ENCODE results near the gene SOD2.
"Not testable (repeated sequence)": the region's sequence is repeated elsewhere in the genome, so short reads cannot be mapped to it uniquely, and the experiment has no call there.

Gene SOD2

DNA sequence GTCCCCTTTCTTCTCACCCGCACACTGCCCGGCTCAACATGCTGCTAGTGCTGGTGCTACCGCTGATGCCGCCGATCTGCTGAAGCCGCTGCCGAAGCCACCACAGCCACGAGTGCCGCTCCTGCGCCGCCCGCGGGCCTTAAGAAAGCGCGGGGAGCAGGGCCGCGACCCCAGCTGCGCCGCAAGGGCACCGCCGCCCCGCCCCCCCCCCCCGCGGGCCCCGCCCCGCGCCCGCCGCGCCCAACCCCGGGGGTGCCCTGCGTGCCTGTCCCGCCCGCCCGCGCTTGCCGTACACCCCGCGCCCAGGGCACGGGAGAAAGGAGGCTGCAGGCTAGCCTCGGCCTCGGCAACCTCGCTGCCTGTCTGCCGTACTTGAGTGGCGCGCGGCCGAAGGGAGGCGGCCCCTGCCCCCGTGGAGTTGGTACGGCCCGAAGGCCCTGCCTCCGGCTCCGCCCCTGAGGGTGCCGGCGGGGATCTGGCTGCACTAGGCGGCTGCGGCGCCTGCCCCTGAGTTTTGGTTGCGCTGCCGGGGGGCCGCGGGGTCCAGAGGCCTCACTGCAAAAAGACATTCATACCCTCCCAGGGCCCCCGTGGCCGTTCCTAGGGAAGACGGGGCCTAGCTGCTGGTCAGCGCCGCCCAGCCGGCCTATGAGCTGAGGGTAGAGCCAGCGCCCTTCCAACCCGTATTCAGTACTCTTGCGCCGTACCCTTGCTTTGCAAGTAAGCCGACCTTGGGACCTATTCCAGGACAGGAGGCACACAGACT is at the start of gene SOD2:
TSS of gene SOD2 (minus strand) at position 114 of the 766 bp plus-strand sequence. CDS start at position 40, 74 bp downstream.
- peak; percentile 96 for DNase-seq

- no peak for DNase-seq
Observed at GRCh38 chr6:159742165-159742564, 49.1 kb upstream of the SOD2 start.

- no peak for DNase-seq
Observed at GRCh38 chr6:159739341-159739740, 46.3 kb upstream of the SOD2 start.

DNA sequence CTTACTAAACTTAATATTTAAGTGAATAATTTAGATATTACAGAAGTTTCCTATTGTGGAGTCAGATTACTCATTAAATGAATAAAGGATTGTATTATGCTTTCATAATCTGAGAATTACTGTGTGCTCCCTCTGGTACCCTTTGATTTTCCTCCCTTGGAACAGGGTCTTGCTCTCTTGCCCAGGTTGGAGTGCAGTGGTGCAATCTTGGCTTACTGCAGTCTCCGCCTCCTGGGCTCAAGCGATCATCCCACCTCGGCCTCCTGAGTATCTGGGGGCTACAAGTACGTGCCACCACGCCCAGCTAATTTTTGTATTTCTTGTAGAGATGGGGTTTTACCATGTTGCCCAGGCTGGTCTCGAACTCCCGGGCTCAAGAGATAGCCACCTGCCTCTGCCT is 43.9 kb upstream of the SOD2 start:
- no peak for DNase-seq

DNA sequence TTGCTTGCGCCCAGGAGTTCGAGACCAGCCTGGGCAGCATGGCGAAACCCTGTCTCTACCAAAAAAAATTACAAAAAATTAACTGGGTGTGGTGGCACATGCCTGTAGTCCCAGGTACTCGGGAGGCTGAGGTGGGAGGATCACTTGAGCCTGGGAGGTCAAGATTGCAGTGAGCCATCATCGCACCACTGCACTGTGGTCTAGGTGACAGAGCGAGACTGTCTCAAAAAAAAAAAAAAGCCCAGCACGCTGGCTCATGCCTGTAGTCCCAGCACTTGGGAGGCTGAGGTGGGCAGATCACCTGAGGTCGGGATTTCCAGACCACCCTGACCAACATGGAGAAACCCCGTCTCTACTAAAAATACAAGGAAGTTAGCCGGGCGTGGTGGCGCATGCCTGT is 40.4 kb upstream of the SOD2 start:
- DNase-seq, result not testable (repeated sequence)

- DNase-seq, result not testable (repeated sequence)
Observed at GRCh38 chr6:159732550-159732949, 39.5 kb upstream of the SOD2 start.

- DNase-seq, result no peak
Observed at GRCh38 chr6:159730332-159730676, 37.3 kb upstream of the SOD2 start.

GRCh38 chr6:159729598-159730331 is 36.7 kb upstream of the SOD2 start:
- DNase-seq, result no peak

- DNase-seq, result no peak
Observed at GRCh38 chr6:159728531-159728964, 35.5 kb upstream of the SOD2 start.

DNA sequence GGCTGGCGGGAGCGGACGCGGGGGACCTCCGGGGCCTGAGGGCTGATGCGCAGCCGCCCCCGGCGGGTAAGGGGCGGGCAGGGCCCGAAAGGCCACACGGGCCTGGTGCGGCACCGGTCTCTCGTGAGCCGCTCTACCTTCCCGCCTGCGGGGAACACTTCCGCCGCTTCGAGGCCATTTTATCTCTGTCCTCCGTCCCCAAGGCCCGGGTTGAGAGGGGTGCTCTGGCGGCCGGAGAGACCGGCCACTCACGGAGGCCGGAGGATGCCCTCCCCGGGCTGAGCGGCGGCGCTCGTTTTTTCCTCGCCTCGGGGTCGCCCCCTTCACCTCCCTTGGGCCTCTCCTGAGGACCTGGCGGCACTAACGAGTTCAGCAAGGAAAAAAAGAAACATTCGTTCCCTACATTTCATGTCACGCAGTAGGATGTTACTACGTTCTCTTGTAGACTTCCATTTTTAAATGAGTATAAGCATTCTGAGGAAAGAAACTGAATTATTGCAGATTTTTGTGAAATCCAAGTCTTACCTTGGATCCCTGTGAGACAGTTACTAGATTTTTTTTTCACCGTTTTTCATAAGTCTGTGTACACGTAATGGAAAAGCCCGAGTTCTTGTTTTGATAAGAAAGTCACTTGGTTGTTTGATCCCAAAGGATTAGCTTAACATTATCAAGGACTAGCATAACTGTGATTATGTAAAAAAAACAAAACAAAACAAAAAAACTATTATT is 34.8 kb upstream of the SOD2 start:
- DNase-seq, result peak; percentile 88

GRCh38 chr6:159726918-159727716 is 34.1 kb upstream of the SOD2 start, which contains the start of gene WTAP:
TSS of gene WTAP (plus strand) at chr6:159727506. CDS start at chr6:159736266, 8,760 bp downstream.
- peak; percentile 99 for DNase-seq

DNA sequence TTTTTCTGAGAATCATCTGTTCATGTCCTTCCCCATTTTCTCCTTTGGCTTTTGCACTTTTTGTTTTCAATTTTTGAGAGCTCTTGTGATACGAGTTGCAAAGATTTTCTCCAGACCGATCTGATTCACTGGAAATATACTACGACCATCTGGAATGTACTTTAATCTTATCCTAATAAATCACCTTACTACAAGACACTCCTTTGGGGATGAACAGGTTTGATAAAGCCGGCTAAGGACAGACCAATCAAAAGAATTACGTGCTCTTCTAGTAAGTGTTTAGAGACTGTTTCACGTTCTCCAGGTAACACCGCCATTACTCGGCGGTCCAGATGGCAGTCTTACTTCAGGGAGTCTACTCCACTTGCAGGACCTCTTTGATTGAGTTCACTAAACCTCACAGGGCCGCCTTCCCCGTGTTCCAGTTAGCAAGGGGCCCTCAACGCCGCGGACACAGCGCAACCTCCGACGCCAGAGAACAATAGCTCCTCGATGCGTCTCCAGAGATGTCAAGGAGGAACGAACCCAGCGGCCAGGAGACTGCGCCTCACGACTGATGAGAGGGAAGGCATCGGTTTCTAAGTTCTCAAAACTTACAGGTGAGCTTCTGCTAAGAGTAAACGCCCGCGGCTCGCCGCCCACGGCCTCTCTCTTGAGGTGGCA is 33.3 kb upstream of the SOD2 start:
- peak; percentile 96 for DNase-seq

DNA sequence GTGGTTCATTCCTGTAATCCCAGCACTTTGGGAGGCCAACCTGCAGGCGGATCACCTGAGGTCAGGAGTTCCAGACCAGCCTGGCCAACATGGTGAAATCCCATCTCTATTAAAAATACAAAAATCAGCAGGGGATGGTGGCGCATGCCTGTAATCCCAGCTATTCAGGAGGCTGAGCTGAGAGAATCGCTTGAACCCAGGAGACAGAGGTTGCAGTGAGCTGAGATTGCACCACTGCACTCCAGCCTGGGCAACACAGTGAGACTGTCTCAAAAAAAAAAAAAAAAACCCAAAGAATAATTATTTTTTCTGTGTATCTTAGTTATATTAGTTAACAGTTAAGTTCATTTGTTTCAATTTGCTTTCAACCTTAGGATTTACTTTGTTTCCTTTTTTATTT is 32.2 kb upstream of the SOD2 start:
- not testable (repeated sequence) for DNase-seq

- no peak for DNase-seq
Observed at GRCh38 chr6:159724778-159725177, 31.7 kb upstream of the SOD2 start.

GRCh38 chr6:159723259-159723658 is 30.2 kb upstream of the SOD2 start:
- DNase-seq, result no peak

DNA sequence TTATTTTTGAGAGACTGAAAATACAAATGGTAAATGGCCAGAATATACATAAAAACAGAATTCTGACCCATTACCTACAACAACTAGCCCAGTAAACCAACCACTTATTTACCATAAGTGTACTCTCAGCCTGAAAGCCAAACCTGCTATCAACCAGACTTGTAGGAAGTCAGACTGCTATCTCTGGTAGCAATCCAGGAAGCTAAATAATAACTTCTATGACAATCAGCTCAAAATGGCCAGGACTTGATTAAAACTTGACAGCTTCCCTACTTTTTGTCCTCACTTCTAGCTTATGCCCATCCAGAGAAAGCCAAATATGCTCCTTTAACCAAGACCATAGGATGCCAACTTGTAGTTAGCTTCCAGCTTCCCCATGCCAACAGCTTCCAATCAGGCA is 29.6 kb upstream of the SOD2 start:
- DNase-seq, result no peak

- DNase-seq, result not testable (repeated sequence)
Observed at GRCh38 chr6:159721981-159722380, 28.9 kb upstream of the SOD2 start.

DNA sequence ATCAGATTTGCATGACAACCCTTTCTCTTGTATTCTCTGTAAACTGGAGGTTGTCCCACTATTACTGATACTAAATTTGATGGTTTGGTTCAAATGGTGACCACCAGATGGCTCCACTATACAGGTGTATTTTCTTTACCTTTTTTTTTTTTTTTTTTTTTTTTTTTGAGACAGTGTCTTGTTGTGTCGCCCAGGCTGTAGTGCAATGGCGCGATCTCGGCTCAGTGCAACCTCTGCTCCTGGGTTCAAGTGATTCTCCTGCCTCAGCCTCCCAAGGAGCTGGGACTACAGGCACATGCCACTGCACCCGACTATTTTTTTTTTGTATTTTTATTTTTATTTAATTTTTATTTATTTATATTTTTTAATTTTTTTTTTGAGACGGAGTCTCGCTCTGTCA is 27.7 kb upstream of the SOD2 start:
- peak; percentile 83 for DNase-seq

DNA sequence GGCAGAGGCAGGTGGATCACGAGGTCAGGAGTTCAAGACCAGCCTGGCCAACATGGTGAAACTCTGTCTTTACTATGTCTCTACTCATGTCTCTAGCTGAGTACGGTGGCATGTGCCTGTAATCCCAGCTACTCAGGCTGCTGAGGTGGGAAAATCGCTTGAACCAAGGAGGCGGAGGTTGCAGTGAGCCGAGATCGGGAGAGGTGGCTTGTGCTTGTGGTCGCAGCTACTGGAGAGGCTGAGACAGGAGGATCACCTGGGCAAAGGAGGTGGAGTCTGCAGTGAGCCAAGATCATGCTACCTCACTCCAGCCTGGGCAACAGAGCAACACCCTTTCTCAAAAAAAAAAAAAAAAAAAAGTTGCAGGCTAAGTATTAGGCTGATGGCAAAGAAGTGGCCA is 26.2 kb upstream of the SOD2 start:
- no peak for DNase-seq

- DNase-seq, result no peak
Observed at GRCh38 chr6:159718634-159719033, 25.6 kb upstream of the SOD2 start.

- no peak for DNase-seq
Observed at GRCh38 chr6:159716247-159717096, 23.4 kb upstream of the SOD2 start.
